Measurements from ENCODE around the gene TESK1. TPM values are rescaled to one million over a fixed set of nuclear protein-coding genes. Genes with fewer than 3 reads are reported as not detected.
A peak's percentile ranks its signal among the peaks of the same experiment; 100 is the strongest.
"Not testable (repeated sequence)": the region's sequence is repeated elsewhere in the genome, so short reads cannot be mapped to it uniquely, and the experiment has no call there.

The TESK1 gene
- total RNA-seq, 1 donor from 2014 or later = 10.5 TPM

GRCh38 chr9:35579659-35580227 is 25.3 kb upstream of the TESK1 start:
- not testable (repeated sequence) for DNase-seq

GRCh38 chr9:35583521-35583920 is 21.5 kb upstream of the TESK1 start:
- DNase-seq = not testable (repeated sequence)

- not testable (repeated sequence) for DNase-seq
Observed at GRCh38 chr9:35584681-35585080, 20.4 kb upstream of the TESK1 start.

GRCh38 chr9:35588506-35588905 is 16.6 kb upstream of the TESK1 start:
- DNase-seq = not testable (repeated sequence)

DNA sequence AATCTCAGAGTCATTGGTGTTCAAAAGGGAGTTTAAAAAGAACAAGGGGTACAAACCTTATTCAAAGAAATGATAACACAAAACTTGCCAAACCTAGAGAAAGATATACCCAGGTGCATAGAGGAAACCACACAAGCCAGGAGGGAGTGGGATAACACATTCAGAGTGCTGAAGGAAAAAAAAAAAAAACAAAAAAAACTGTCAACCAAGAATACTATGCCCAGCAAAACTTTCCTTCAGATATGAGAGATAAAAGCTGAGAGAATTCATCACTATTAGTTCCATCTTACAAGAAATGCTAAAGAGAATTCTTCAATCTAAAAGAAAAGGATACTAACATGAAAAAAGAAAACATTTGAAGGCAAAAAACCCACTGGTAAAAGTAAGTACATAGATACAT is 11.5 kb upstream of the TESK1 start:
- no peak for DNase-seq

DNA sequence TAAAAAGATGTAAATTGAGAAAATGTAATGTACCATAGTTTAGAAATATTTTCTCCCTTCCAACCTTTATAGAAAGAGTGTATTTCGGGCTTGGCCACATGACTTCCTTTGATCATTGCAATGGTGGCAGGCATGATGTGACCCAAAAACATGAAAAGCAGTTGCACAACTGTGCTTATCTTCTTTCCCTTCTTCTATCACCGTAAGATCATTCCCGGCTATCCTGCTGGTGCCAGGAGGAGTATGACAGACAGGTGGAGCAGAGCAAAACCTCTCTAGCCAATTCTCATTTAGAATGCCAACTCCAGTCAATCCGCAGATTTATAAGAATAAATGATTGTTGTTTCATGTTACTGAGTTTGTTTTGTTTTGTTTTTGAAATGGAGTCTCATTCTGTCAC is 10.6 kb upstream of the TESK1 start:
- no peak for DNase-seq

- DNase-seq = not testable (repeated sequence)
Observed at GRCh38 chr9:35596907-35597306, 8.2 kb upstream of the TESK1 start.

DNA sequence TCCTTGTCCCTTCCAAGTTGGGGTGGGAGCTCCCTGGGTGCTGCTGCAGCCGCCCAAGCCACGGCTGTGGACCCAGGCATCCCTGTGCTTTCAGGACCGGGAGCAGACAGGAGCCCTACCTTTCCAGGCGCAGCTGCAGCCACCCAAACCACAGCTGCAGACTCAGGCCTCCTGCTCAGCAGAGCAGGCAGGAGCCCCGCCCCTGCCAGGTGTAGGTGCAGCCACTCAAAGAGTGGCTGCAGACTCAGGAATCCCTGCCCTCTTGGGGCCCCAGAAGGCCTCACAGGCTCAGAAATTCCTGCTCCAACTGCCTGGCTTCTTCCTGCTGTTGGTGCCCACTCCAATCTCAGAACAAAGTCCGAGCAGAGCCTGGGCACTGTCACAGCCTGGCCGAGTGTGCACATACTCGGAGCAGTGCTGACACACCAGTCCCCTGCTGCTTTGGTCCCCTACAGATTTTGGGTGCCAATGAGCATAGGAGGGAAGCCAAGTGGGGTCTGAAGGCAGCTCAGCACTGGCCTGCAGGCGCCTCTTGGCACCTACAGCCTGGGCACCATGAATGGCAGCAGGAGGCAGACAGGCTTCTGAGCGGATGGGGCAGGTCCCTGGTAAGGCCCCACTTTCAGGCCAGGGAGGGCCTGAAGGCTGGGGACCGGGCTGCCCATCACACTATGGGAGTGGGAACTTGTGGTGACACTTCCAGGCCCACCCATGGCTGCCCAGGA is 6.0 kb upstream of the TESK1 start:
- no peak for DNase-seq

DNA sequence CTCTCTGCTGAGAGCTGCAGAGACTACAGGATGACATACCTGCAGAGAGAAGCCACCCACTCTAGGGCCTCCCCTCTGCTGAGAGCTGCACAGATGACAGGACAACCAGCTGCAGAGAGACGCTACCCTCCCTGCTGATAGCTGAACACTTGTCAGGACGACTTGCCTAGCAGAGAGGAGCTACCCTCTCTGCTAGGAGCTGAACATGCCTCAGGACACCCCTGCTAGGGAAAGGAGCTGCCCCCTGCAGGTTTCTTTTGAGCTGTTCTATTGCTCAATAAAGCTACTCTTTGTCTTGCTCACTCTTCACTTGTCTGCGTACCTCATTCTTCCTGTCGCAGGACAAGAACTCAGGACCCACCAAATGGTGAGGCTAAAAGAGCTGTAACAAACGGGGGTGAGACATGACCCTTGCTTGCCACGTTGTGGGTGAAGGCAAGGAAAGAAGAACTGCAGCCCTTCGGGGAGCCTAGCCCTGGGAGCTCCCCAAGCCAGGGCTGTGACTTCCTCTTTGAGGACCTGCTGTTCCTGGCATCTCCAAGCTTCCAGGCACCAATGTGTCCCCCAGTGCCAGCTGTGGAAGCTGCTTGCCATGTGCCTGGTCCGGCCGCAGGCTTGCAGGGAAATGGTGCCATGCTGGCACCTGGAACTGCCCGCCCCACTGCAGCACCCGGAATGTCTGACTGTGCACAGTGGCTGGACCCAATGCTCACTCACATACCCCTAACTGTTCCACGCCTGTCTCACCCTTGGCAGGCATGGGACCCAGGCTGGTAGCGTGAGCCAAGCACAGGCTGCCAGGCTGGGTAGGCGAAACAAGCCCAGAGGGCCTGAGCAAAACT is 5.1 kb upstream of the TESK1 start:
- no peak for DNase-seq

DNA sequence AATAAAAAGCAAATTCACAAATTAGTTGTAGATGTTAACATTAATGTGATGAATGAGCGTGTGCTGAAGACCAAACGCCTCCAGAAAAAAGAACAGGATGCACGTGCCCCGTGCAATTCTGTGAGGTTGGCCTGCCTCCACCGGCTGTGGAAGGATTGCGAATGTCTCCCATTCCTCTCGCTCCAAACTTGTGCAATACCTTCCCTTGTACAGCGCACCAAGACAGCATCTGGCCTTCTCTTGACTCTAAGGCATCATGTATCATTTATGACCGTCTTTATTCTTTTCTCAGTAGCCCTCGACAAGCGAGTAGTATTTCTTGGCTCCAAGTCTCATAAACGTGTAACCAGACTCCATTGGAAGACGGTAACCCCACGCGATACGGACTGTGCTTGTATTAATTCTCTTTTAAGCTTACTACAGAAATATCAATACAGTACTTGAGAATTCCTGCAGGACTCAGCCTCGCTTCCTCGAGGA is 1.5 kb upstream of the TESK1 start:
- DNase-seq = peak; percentile 93

GRCh38 chr9:35603986-35604577 is 980 bp upstream of the TESK1 start:
- peak; percentile 100 for DNase-seq

DNA sequence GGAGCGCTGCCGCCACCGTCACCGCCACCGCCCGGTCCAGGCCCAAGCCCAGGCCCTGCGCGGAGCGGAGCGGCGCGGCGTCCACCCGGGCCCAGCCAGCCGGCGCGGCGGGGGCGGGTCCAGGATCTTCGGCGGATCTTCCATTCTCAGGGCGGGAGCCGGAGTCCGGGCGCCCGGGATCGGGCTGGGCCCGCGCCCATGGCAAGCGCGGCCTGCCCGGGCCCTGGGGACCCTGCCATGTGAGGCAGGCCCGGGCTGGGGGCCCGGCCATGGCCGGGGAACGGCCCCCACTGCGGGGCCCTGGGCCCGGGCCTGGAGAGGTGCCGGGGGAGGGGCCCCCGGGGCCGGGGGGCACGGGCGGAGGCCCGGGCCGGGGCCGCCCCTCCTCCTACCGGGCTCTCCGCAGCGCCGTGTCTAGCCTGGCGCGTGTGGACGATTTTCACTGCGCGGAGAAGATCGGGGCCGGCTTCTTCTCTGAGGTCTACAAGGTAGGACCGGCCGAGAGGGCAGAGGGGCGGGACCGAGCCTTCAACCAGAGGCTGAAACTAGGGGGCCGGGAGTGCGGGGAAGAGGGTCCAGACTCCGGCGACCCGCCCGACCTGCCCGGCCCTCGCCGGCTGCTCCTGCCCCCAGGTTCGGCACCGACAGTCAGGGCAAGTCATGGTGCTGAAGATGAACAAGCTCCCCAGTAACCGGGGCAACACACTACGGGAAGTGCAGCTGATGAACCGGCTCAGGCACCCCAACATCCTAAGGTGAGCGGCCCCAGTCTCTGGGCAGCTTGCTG is 482 bp downstream of the TESK1 start:
- DNase-seq = no peak

- DNase-seq = no peak
Observed at GRCh38 chr9:35606138-35606504, 1.1 kb downstream of the TESK1 start.

DNA sequence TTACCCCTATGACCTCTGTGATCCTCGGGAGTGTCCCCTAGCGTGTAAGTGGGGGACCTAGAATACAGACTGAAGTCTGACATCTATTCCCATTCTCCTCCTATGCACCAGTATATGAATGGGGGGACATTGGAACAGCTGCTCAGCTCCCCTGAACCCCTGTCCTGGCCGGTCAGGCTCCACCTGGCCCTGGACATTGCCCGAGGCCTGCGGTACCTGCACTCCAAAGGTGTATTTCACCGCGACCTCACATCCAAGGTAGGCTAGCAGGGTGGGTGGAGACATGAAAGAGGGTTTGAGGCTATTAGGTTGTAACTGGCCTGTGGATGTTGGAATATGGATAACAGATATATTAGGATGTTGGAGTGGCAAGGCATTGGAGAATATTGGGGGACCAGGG is 1.7 kb downstream of the TESK1 start:
- no peak for DNase-seq

GRCh38 chr9:35608221-35608620 is 3.2 kb downstream of the TESK1 start:
- DNase-seq = no peak

- no peak for DNase-seq
Observed at GRCh38 chr9:35609001-35609819, 4.1 kb downstream of the TESK1 start.

- DNase-seq = no peak
Observed at GRCh38 chr9:35609820-35610163, 4.7 kb downstream of the TESK1 start.

DNA sequence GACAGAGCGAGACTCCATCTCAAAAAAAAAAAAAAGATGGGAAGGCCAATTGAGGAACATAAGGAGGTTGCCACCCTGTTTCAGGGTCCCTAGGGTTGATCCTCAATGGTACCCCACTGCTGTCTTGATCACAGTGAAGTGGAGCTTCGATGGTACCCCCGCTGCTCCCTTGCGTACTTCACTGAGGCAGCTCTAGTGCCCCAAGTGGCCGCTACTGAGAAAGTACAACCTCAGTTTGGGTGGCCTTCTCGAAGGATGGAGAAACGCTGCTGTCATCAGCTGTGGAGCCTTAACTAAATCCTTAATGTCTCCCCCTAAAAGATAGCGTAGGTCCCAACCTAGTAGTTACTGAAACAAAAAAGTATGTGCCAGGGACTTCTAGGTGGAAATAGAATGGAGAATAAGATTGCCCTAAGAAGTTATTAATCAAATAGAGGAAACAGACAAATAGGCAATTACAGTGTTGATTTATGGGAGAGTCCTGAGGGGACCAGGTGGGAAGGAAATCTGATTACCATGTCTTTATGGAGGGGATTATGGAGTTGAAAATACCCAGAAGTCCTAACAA is 6.3 kb downstream of the TESK1 start:
- DNase-seq = peak; percentile 8

DNA sequence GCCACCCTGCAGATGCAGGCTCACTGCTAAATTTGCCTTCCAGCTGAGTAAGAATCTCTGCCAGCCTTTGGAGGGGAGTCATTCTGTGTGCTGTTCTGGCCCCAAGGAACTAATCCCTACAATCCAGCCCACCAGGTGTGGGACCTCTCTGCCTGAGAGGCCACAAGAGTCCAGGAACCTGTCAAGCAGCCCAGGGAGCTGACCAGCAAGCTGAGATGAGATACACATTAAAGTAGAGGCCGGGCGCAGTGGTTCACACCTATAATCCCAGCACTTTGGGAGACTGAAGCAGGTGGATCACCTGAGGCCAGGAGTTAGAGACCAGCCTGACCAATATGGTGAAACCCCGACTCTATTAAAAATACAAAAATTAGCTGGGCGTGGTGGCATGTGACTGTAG is 7.0 kb downstream of the TESK1 start:
- not testable (repeated sequence) for DNase-seq

DNA sequence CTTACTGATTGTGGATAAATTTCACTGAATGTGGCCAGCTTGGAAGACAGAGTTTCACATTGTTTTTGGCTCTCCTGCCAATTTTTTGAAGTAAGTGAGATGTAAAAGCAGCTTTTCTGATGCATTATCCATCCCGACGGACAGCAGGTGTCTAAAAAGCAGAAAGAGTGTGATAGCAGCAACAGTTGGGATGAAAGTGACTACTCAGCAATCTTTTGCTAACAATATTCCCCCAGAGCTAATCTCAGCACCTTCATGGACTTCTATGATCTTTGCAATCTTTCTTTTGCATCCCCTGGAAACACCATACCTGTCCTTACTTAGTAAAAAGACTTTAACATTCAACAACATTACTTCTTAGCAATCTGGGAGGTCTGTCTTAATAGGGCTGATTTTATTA is 7.8 kb downstream of the TESK1 start:
- DNase-seq = no peak

Data from skin of body (tissue), 2 donors.